Brain microvascular endothelial cell (primary cell): ENCODE measurements around the gene PRAMEF18.
"Not testable (repeated sequence)": the region's sequence is repeated elsewhere in the genome, so short reads cannot be mapped to it uniquely, and the experiment has no call there.

ENCODE experiments used
- DNase-seq: peaks from one replicate; pipeline ENCODE4 v3.0.0-alpha.2; 2020
- H3K27ac ChIP-seq: fragments of 250-450 bp; sonication (Bioruptor Pico); 2 replicates; pipeline ENCODE4 v1.5.1; 2020; ENCODE audit warnings: mild to moderate bottlenecking, moderate library complexity
- H3K27me3 ChIP-seq: fragments of 250-450 bp; sonication (Bioruptor Pico); replicated peaks from 2 replicates; pipeline ENCODE4 v1.5.1; 2020; ENCODE audit warnings: mild to moderate bottlenecking
- H3K36me3 ChIP-seq: fragments of 250-450 bp; sonication (Bioruptor Pico); replicated peaks from 2 replicates; pipeline ENCODE4 v1.5.1; 2020; ENCODE audit warnings: mild to moderate bottlenecking
- H3K4me3 ChIP-seq: 2 replicates; pipeline ENCODE4 v1.5.1; 2011; ENCODE audit warnings: low read depth, mild to moderate bottlenecking, control low read depth, low read length, moderate library complexity
- CTCF ChIP-seq: IDR thresholded peaks from 2 replicates; pipeline ENCODE4 v1.5.1; 2011; ENCODE audit warnings: low read depth, mild to moderate bottlenecking, moderate library complexity, low read length, control low read depth, inconsistent platforms; ENCODE audit errors: missing control alignments
- in situ Hi-C: cut with HindIII; loops from 2 replicates; pipeline ENCODE4 v1.10.0; 2017; ENCODE audit warnings: low sequenced_read_pairs, low pct_ligation_motif_present

Gene PRAMEF18

GRCh38 chr1:13230096-13230495 is 4.1 kb upstream of the PRAMEF18 start:
- H3K27me3 ChIP-seq, DNase-seq, in situ Hi-C loops, H3K4me3 ChIP-seq, H3K36me3 ChIP-seq, H3K27ac ChIP-seq: not testable (repeated sequence)

GRCh38 chr1:13228343-13228781 is 2.4 kb upstream of the PRAMEF18 start:
- peak; percentile 12 for TF ChIP-seq CTCF
- Histone ChIP-seq H3K36me3 (no peaks in the 10 kb centered on the region), H3K27me3 (no peaks in the 10 kb centered on the region), H3K4me3 (no peak overlapping the region), H3K27ac (no peak overlapping the region)
- DNase-seq: no peak
- in situ Hi-C loops: no loop called here

- DNase-seq, in situ Hi-C loops, H3K36me3 ChIP-seq, H3K27me3 ChIP-seq, H3K27ac ChIP-seq, H3K4me3 ChIP-seq: not testable (repeated sequence)
Observed at GRCh38 chr1:13227271-13228055, 1.5 kb upstream of the PRAMEF18 start.

GRCh38 chr1:13224480-13225060 is 1.4 kb downstream of the PRAMEF18 start:
- no peak for TF ChIP-seq CTCF
- in situ Hi-C loops: no loop called here
- no peak for DNase-seq

GRCh38 chr1:13222788-13223187 is 3.2 kb downstream of the PRAMEF18 start:
- in situ Hi-C loops, H3K4me3 ChIP-seq: not testable (repeated sequence)

More at GRCh38 chr1:13224480-13225060, 1.4 kb downstream of the PRAMEF18 start:
- Histone ChIP-seq H3K27me3 (no peaks in the 10 kb centered on the region), H3K27ac (no peak overlapping the region), H3K36me3 (no peaks in the 10 kb centered on the region), H3K4me3 (no peak overlapping the region)

GRCh38 chr1:13219203-13219602 is 6.8 kb downstream of the PRAMEF18 start:
- in situ Hi-C loops, H3K27ac ChIP-seq, DNase-seq, H3K36me3 ChIP-seq, H3K27me3 ChIP-seq, H3K4me3 ChIP-seq: not testable (repeated sequence)

More at GRCh38 chr1:13222788-13223187, 3.2 kb downstream of the PRAMEF18 start:
- H3K27me3 ChIP-seq, H3K27ac ChIP-seq, DNase-seq, H3K36me3 ChIP-seq: not testable (repeated sequence)

GRCh38 chr1:13216619-13217018 is 9.3 kb downstream of the PRAMEF18 start:
- H3K4me3 ChIP-seq, DNase-seq, H3K27ac ChIP-seq, H3K36me3 ChIP-seq, H3K27me3 ChIP-seq, in situ Hi-C loops: not testable (repeated sequence)

GRCh38 chr1:13208712-13209111 is 17.2 kb downstream of the PRAMEF18 start:
- H3K27me3 ChIP-seq, DNase-seq, H3K36me3 ChIP-seq, H3K4me3 ChIP-seq, H3K27ac ChIP-seq, in situ Hi-C loops: not testable (repeated sequence)

- in situ Hi-C loops, DNase-seq, H3K27ac ChIP-seq, H3K4me3 ChIP-seq, H3K27me3 ChIP-seq, H3K36me3 ChIP-seq: not testable (repeated sequence)
Observed at GRCh38 chr1:13201309-13201708, 24.6 kb downstream of the PRAMEF18 start, which contains the start of gene PRAMEF13. Gene PRAMEF13, minus strand, starts transcription at chr1:13201409. Its CDS starts 1,820 bp downstream, at chr1:13199589.
